ENCODE data around the gene TMEM97.
"Not testable (repeated sequence)": the region's sequence is repeated elsewhere in the genome, so short reads cannot be mapped to it uniquely, and the experiment has no call there.

Gene TMEM97

DNA sequence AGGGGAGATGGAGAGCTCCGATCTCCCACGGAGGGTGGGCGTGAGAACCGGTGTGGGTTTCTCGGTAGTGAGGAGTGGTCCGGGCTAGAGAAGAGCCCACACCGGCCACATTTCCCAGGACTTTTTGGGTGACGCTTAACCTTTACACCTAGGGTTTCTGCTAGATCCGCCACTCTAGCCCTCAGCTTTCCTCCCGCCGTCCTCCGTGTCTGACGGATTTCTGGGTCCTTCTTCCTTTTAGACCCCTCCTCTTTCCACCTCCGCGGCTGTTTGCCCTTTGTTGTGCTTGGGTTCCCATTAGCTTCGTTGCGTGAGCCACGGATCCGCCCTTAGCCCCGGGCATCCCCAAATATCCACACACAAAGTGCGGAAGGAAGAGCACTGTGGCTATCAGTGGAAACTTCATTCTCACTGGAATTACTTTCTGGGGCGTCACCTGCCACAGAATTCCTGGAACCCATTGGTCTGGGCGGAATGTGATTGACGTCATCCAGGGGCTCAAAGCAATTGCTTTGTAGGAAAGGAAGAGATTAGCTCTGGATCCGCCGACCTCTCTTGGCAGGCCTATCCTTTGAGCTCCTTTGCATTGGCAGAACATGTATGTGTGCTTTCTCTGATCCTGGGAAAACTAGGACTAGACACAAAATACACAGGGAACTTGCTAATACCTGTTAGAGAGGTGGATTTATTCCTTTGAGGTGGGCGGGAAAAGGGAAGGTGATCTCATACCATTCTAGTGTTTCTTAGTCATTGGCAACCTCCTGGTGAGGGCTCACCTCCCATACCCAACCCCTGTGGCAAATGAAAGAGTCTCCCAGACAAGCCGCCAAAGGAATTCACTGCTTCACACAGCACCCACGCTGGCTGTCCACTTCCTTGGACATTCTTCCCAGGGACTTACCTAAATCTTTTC is 17.2 kb downstream of the TMEM97 start:
- no peak for DNase-seq (ENCODE audit: low read depth in 1 of 2, low spot score in 1 of 2)

DNA sequence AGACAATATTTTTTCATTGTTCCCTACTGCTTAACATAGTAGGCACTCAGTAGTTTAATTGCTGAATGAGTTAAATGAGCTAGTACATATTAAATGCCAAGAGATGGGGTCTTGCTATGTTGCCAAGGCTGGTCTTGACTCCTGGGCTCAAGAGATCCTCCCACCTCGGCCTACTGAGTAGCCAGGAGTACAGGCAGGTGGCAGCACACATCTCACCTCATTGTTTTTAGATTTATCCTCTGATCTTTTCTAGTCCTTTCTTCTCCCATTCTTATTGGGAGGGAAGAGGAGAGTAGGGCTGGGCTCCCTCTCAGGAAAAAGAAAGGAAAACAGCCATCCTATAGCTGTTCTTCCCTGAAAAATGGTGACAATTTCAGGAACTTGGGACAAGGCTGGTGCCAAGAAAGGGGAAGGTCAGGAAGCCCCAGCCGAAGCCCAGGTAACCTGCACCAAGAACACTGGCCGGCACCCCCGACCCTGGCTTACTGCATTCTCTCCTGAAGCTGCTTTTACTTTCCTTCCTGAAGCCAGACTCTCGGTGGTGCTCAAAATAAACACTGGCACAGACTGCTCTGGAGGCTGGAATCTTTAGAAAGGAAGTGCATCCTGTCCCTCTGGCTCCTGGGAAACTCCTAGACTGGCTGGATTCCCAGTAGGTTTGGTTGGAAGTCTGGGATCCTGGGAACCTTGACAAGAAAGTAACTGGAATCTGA is 19.2 kb downstream of the TMEM97 start:
- DNase-seq (ENCODE audit: low read depth in 1 of 2, low spot score in 1 of 2): no peak

DNA sequence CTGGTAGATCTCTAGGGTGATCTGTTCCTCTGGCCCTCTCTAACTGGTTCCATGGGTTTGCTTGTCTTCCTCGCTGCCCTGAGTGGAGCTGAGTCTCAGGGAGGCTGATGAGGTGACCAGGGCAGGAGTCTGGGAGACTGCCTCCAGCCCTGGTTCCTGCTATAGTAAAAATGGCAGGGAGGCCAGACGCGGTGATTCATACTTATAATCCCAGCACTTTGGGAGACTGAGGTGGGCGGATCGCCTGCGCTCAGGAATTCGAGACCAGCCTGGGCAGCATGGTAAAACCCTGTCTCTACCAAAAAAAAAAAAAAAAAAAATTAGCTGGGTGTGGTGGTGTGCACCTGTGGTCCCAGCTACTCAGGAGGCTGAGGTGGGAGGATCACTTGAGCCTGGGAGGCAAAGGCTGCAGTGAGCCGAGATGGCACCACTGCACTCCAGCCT is 19.8 kb downstream of the TMEM97 start:
- not testable (repeated sequence) for DNase-seq (ENCODE audit: low read depth in 1 of 2, low spot score in 1 of 2)

DNA sequence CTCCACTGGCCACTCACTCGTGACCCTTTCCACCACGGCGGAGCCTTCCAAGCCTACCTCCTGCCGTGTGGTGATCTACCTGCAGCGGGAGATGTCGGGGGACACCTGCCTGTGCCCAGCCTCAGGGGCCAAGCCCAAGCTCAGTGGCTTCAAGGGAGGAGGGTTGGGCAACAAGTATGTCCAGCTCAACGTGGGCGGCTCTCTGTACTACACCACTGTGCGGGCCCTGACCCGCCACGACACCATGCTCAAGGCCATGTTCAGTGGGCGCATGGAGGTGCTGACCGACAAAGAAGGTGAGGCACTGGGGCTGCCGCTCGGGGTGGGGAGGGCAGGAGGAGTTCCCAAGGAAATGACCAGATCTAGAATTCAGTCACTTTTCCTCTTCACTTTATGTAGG is 20.4 kb downstream of the TMEM97 start:
- DNase-seq (ENCODE audit: low read depth in 1 of 2, low spot score in 1 of 2): no peak

DNA sequence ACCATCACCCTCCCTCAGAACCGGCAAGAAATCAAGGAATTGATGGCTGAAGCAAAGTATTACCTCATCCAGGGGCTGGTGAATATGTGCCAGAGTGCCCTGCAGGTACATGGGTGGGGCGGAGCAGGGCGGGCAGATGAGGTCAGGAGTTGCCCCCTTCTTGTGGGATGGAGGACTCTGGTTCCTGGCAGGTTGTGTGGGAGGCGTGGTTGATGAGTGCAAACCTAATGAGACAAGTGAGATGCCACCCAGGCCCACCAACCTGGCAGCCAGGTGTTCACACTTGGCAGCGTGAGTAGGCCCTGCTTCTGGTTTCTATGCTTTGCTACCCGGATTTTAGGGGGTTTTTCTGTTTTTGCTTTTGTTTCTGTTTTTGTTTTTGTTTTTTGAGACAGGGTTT is 21.4 kb downstream of the TMEM97 start:
- no peak for DNase-seq (ENCODE audit: low read depth in 1 of 2, low spot score in 1 of 2)

DNA sequence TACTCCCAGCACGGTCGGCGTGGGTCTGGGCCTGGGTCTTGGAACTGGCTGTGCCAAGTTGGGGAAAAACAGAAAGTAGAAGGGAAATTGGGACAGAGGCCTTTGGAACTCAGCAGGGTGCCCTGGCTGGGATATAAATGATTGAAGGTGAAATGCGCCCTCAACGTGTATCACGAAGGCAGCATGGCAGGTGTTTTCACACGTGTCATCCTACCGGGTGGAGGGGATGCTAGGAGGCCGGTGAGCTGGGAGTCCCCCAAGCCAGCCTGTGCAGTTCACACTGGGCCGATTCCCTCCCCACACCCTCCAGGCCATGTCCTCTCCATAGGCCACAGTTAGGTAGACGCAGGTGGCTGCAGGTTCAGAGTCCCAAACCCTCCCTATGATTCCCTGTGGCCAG is 22.5 kb downstream of the TMEM97 start:
- no peak for DNase-seq (ENCODE audit: low read depth in 1 of 2, low spot score in 1 of 2)

DNA sequence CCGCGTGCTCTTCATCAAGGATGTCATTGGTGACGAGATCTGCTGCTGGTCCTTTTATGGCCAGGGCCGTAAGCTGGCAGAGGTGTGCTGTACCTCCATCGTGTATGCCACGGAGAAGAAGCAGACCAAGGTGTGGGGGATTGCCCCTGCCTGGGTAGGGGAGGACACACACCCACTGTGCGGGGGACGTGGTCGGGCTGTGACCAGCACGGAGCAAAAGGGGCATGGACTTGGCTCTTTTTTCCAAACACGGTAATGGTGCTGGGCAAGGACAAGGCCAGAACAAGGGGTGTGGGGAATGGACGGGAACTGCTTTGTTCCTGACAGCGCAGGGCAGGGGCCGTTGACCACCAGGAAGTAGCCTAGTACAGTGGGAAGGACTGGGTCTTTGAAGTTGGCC is 23.3 kb downstream of the TMEM97 start:
- no peak for DNase-seq (ENCODE audit: low read depth in 1 of 2, low spot score in 1 of 2)

DNA sequence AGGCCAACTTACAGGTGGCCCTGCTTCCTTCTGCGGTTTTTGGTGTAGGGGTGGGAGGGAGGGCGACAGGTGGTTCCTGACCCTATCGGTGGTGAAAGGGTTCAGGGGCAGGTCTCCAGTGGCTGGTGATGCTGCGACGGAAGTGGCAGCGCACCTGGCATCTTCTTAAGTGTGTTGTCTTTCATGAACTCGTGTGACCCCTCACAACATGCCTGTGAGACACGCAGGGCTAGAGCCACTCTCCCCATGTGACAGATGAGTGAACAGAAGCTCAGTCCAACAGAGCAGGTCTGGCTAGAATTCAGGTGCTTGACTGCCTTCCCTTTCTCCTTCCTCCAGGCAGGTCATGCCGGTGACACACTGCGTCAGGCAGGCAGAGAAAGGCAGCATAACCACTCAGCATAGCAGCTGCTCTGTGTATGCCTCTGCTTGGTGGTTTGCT is 24.5 kb downstream of the TMEM97 start:
- no peak for DNase-seq (ENCODE audit: low read depth in 1 of 2, low spot score in 1 of 2)

DNA sequence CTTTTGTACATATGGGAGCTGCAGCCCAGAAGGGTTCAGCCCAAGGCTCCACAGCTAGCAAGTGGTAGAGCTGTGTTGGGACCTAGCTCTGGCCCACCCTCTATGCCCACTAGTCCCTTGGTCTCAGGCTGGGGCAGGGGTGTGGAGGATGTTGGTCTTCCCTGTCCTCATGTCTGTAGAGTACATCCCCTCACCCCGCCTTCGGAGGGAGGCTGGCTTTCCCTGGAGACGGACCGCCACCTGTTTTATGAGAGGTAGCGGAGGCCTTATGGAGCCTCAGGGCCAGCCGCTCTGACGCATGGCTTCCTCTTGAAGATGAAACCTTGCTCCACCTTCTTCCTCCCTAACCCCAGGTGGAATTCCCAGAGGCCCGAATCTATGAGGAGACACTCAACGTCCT is 25.0 kb downstream of the TMEM97 start:
- DNase-seq (ENCODE audit: low read depth in 1 of 2, low spot score in 1 of 2): no peak

DNA sequence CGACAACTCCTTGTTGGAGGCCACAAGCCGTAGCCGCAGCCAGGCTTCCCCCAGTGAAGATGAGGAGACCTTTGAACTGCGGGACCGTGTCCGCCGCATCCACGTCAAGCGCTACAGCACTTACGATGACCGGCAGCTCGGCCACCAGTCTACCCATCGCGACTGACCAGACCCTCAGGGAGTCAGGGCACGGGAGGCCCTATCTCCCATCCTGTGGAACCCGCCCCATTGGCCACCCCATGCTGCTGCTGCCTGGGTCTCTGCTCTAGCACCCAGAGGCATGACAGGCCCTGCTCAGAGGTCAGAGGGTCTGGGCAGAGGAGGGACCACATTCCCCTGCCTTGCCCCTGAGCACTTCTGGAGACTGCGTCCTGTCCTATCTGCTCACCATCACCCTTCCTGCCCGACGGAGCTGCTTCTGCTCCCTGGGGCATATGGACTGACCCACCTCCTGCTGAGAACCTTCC is 25.5 kb downstream of the TMEM97 start:
- no peak for DNase-seq (ENCODE audit: low read depth in 1 of 2, low spot score in 1 of 2)

DNA sequence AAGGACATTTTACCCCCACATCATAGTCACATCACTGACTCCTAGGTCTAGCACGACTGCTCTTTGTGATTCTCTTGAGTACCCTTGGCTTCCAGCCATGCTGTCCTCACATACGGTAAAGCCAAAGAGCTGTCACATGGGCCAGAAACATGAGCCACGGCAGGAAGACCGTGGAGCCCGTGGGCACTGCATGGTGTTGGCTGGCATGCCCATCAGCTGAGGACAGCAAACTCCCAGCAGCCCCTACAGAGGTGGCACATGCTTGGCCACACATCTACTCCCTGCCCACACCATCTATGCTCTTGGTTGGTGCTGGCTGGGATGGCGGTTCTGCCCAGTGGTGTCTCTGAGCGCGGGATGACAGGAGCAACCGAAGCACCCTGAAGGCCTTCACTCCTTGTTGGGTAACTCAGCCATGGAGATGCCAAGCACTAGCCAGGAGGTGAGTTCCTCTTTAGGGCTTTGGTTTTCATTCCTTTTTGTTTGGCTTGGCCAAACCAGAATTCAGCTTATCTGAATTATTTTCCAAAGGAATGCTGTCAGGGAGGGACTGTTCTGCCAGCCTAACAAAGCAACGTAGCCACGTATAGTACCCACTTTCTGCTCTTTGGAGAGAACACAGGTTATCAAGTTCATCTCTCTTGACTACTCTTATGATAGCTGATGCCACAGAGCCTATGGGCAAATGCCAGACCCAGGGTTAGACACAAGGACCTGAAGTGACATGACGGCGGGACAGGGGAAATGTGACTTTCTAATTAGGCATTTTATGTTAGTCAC is 26.6 kb downstream of the TMEM97 start:
- DNase-seq (ENCODE audit: low read depth in 1 of 2, low spot score in 1 of 2): no peak

DNA sequence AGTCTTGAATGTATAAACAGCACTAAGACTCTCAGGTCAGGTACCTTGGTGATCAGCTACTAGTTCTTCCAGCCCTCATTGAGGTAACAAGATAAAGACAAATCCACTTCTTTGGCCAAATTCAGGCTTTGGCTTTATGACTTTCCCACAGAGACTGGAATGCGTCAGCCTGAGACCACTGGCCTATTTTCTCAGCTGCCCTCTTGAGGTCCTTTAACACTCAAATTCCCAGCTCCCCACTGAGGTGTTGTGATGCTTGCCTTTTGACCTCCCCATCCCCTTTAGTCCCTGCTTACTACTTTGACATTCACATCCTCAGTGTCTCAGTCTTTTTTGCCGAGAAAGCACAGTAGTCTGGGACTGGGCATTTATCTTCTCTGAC is 27.2 kb downstream of the TMEM97 start:
- DNase-seq (ENCODE audit: low read depth in 1 of 2, low spot score in 1 of 2): no peak

DNA sequence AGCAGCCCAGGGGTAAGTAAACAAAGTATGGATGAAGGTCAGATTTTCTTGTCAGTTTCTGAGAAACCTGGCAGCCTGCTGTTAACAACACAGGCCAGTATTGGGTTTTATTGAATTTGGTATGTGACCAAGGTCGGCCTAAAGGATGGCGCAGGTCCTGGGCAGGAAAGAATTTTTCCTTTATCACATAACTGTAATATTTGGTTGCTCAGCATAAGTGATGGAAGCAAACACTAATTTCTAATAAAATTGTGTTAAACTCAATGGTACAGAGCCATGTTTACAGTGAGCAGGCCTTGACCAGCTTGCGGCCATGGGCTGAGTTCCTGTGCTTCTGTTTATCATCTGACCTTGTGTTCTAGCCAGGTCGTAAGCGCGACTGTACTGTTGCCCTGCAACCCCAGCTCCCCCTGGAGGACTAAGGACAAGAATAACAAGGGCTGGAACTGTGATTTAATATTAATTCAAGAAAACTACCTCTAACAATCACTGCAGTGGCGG is 27.8 kb downstream of the TMEM97 start:
- no peak for DNase-seq (ENCODE audit: low read depth in 1 of 2, low spot score in 1 of 2)

DNA sequence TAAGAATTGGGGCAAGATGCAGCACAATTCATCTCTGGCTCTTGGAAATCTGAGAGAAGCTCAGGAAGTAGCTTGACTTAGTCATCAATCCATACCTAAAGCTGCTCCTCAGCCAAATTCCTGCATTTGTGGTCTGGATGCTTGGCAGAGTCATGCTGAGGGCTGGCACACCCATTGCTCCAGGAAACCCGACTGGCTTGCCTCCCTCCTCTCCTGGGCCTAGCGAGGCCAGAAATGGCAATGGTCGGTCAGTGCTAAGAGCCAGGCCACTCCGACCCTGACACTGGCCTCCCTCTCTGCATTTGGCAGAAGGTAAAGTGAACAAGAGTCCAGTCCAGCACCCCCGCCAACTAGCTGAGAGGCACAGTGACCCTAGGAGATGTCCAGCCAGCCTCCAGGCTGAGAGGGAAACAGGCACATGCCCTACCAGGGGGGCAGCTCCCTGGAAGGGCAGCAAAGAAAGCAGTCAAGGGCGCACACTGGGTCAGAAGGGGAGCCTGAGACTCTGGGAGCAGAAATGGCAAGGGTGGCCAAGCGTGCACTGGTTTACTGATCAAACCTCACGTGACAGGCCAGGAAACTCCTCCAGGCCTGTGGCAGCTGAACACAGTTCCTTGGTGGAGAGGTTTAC is 28.4 kb downstream of the TMEM97 start:
- no peak for DNase-seq (ENCODE audit: low read depth in 1 of 2, low spot score in 1 of 2)

DNA sequence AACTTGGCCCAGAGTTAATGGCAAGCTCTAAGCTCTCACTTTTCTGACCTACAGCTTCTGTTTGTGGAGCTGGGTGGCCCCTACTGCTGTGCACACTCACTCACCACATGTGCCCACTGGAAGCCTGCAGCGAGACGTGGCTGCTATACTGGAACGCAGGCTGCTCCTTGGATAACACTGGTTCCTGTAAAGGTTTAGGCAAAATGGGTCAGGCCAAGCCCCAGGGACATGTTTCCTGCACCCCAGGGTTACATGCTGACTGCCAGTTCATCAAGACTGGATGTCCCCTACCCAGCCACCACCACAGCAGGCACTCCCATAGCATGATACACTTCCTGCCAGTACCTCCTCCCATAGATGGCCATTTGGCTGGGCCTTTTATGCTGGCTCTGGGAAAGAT is 30.0 kb downstream of the TMEM97 start:
- DNase-seq (ENCODE audit: low read depth in 1 of 2, low spot score in 1 of 2): no peak

DNA sequence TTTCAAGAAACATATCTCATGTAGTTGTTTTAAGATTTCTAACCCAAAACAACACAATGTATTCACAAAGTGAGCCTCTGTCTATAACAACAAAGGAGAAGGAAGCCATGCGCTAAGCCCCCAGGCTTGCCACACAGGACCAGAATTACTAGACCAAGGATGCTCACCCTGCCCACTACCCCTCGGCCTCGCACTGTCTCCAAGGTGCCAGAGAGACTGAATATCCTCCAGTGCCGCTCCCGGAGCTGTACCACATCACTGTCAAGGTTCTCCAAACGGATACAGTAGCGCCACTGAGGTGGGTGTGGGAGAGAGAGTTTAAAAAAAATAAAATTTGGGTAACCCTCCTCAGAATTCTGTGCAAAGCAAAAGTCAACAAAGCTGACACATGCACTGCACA is 31.3 kb downstream of the TMEM97 start:
- DNase-seq (ENCODE audit: low read depth in 1 of 2, low spot score in 1 of 2): no peak

DNA sequence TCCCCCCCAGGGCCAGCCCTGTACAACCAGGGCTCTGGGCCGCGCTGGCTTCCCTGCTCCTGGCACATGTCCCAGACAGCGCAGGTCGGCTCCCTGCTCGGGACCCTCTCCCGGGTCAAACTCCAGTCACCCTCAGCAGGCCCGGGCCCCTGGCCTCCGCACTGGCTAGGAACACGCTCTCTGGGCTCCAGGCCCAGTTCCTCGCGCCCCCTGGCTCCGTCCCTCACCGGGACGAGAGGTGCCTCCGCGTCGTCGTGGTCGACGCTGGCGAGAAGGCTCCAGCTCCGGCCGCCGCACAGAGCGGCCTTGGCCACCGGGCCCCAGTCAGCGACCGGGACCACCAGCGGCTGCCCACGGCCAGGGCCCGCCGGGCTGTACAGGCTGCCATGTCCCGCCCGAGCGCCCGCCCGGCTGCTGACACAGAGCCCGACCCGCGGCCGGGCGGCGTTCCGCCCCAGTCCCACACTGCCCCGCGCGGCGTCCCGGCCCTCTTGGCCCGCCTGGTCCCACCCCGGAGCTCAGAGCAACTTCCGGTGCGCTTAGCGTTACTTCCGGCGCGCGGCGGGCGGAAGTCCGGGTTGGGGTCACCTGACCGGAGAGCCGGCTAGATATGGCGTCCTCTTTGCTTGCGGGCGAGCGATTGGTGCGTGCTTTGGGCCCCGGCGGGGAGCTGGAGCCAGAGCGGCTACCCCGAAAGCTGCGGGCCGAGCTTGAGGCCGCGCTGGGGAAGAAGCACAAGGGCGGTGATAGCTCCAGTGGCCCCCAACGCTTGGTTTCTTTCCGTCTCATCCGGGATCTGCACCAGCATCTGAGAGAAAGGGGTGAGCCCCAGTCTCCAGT is 38.3 kb downstream of the TMEM97 start, which contains the start of gene POLDIP2:
TSS of gene POLDIP2 (minus strand) at position 467 of the 840 bp plus-strand sequence. CDS start at position 388, 79 bp downstream.
- DNase-seq (ENCODE audit: low read depth in 1 of 2, low spot score in 1 of 2): peak; percentile 89 to 92

DNA sequence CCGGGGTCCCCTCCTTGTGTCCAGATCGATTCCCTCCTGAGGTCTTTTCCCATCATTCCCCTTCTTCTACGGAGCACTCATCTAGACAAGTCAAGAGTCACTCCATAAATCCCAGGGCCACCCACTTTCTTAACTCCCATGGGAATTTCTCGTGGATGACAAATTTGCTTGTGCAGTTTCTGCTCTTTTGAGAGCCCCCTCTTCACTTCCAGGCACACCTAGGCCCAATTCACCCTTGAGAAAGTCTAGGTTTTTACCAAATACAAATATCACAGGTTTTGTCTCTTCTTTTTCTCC is 38.8 kb downstream of the TMEM97 start:
- no peak for DNase-seq (ENCODE audit: low read depth in 1 of 2, low spot score in 1 of 2)

DNA sequence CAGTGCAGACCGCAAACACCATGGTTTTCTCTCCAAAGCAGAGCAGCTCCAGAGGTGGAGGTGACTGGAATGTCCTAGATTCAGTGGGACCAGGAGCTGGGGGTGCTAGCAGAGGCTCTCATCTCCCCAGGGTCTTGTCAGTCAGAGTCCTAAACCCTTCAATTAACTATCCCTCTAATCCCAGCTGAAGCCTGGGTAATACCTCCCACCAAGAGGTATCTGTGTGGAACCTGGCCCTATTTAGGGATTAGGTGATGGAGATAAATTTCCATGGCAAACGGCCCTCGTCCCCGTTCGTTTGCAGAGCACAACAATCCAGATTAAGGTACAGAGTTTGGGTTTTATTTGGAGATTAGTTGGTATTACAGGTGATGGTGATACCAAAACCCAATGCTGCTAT is 44.2 kb downstream of the TMEM97 start:
- no peak for DNase-seq (ENCODE audit: low read depth in 1 of 2, low spot score in 1 of 2)

Measured in stimulated activated CD4-positive, alpha-beta T cell treated with anti-CD3 and anti-CD28 coated beads, Interleukin-15, amount 100 ng/mL, for 1 hour (primary cell).